ENCODE results near the gene KCNIP4.

DNA sequence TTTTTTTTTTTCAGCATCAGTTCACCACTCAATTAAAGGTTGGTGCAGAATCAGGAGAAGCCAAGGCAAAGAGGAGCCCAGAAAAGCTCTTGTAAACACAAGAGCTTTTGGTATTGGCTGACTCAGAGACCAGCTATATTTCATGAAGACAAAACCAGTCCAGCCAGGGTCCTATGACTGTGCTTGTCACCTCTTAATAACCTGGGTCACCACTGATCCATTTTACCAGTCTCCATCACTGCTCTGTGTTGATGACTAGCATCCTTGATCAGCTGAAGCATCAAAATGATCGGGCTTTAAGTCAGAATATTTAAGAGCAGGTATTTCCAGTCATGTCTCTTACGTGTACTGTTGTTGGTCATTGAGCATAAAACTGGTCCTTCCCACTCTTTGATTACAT is 1010.4 kb downstream of the KCNIP4 start:
- TF ChIP-seq, protein P1, sequence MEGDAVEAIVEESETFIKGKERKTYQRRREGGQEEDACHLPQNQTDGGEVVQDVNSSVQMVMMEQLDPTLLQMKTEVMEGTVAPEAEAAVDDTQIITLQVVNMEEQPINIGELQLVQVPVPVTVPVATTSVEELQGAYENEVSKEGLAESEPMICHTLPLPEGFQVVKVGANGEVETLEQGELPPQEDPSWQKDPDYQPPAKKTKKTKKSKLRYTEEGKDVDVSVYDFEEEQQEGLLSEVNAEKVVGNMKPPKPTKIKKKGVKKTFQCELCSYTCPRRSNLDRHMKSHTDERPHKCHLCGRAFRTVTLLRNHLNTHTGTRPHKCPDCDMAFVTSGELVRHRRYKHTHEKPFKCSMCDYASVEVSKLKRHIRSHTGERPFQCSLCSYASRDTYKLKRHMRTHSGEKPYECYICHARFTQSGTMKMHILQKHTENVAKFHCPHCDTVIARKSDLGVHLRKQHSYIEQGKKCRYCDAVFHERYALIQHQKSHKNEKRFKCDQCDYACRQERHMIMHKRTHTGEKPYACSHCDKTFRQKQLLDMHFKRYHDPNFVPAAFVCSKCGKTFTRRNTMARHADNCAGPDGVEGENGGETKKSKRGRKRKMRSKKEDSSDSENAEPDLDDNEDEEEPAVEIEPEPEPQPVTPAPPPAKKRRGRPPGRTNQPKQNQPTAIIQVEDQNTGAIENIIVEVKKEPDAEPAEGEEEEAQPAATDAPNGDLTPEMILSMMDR (IDR thresholded peaks at IDR 0.05; ENCODE audit: insufficient read depth, low read length) = no peak
- TF ChIP-seq POLR2AphosphoS5 (IDR thresholded peaks at IDR 0.05; ENCODE audit: low read depth) = no peak
- TF ChIP-seq, protein P2, sequence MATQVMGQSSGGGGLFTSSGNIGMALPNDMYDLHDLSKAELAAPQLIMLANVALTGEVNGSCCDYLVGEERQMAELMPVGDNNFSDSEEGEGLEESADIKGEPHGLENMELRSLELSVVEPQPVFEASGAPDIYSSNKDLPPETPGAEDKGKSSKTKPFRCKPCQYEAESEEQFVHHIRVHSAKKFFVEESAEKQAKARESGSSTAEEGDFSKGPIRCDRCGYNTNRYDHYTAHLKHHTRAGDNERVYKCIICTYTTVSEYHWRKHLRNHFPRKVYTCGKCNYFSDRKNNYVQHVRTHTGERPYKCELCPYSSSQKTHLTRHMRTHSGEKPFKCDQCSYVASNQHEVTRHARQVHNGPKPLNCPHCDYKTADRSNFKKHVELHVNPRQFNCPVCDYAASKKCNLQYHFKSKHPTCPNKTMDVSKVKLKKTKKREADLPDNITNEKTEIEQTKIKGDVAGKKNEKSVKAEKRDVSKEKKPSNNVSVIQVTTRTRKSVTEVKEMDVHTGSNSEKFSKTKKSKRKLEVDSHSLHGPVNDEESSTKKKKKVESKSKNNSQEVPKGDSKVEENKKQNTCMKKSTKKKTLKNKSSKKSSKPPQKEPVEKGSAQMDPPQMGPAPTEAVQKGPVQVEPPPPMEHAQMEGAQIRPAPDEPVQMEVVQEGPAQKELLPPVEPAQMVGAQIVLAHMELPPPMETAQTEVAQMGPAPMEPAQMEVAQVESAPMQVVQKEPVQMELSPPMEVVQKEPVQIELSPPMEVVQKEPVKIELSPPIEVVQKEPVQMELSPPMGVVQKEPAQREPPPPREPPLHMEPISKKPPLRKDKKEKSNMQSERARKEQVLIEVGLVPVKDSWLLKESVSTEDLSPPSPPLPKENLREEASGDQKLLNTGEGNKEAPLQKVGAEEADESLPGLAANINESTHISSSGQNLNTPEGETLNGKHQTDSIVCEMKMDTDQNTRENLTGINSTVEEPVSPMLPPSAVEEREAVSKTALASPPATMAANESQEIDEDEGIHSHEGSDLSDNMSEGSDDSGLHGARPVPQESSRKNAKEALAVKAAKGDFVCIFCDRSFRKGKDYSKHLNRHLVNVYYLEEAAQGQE (IDR thresholded peaks at IDR 0.05; ENCODE audit: insufficient replicate concordance, low read depth) = no peak

Data from HL-60 (cell line).